LNCaP clone FGC (cell line): ENCODE data around the gene RPL10.

Experiments
- DNase-seq: peaks from one replicate; pipeline ENCODE4 v3.0.0-alpha.2; 2011; ENCODE audit warnings: low read depth
- H3K4me3 ChIP-seq: 2 replicates; pipeline ENCODE4 v1.5.1; 2011; ENCODE audit warnings: mild to moderate bottlenecking, low read depth, low read length, control low read depth
- CTCF ChIP-seq: IDR thresholded peaks from 2 replicates; pipeline ENCODE4 v1.5.1; 2012; ENCODE audit warnings: mild to moderate bottlenecking; ENCODE audit not compliant: control insufficient read depth, insufficient read depth; ENCODE audit errors: extremely low read depth

Gene RPL10

GRCh38 chrX:154448484-154448883, 50.3 kb downstream of the RPL10 start:
- no peak for TF ChIP-seq CTCF
- H3K4me3 ChIP-seq: no peak overlapping the region
- DNase-seq: no peak

- no peak for TF ChIP-seq CTCF
- no peak for DNase-seq
- H3K4me3 ChIP-seq: no peak overlapping the region
Observed at GRCh38 chrX:154449618-154450017, 51.4 kb downstream of the RPL10 start.

GRCh38 chrX:154450312-154450711, 52.1 kb downstream of the RPL10 start:
- TF ChIP-seq CTCF: no peak
- DNase-seq: no peak
- H3K4me3 ChIP-seq: no peak overlapping the region
